PFSK-1 (cell line): ENCODE measurements around the gene LRRC27.

ENCODE experiments used
- POLR2AphosphoS5 ChIP-seq: IDR thresholded peaks from 2 replicates; pipeline ENCODE4 v1.6.1; 2012; ENCODE audit warnings: low read depth, mild to moderate bottlenecking, control low read depth, low read length, moderate library complexity
- SIN3A ChIP-seq: IDR thresholded peaks from 2 replicates; pipeline ENCODE4 v1.6.1; 2012; ENCODE audit warnings: mild to moderate bottlenecking, low read length, moderate library complexity, borderline replicate concordance; ENCODE audit not compliant: insufficient read depth
- TAF1 ChIP-seq: IDR thresholded peaks from 2 replicates; pipeline ENCODE4 v1.6.1; 2012; ENCODE audit warnings: low read length, control low read depth, borderline replicate concordance; ENCODE audit not compliant: insufficient read depth
- TF ChIP-seq, protein P1 (sequence below), 2 experiments: IDR thresholded peaks; 2 replicates each; pipeline versions ENCODE4 v1.6.1 to v1.8.0; 2011 to 2012; ENCODE audit warnings: low read depth in 2 of 2, low read length in 2 of 2, control low read depth in 1 of 2, inconsistent platforms in 1 of 2, mild to moderate bottlenecking in 1 of 2, moderate library complexity in 1 of 2; ENCODE audit not compliant: insufficient read depth in 1 of 2

DNA sequence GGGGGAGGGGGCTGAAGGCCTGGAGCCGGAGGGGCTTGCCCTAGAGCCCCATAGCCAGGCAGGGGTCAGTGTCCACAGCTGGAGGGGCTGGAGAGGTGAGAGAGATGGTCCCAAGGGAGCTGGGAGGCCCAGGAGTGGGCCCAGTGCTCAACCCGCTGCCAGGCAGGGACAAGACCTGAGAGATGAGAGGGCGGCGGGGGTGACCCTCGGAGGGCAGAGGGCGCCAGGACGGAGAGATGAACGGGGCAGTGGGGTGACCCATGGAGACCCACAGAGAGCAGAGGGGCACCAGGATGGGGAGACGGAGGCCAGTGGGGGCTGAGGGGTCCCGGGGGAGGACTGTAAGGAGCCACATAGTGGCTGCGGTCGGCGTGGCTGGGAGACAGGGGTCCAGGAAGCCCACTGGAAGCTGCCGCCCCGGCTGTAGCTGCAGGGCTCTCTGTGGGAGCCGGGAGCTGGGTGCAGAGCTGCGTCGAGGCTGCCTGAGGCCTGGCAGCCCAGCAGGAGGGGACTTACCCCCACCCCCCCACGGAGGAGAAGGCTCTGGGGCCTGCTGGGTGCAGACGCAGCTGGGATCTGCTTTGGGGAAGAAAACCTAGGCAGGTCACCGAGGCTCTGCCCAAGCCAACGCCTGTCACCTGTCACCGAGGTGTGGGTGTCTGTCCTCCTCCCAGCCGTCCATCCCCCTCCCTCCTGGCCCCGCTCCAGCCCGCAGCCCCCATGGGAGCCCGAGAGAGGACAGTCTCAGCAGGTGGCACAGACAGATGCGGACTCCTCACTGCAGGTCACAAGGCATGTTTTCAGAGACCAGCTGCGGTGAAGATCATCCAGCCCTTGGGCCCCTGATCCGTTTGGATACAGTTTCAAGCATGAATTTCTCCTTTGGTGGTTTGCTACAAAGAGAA is 90.1 kb downstream of the LRRC27 start:
- TF ChIP-seq POLR2AphosphoS5: no peak
- TF ChIP-seq TAF1: no peak
- TF ChIP-seq, protein P1, sequence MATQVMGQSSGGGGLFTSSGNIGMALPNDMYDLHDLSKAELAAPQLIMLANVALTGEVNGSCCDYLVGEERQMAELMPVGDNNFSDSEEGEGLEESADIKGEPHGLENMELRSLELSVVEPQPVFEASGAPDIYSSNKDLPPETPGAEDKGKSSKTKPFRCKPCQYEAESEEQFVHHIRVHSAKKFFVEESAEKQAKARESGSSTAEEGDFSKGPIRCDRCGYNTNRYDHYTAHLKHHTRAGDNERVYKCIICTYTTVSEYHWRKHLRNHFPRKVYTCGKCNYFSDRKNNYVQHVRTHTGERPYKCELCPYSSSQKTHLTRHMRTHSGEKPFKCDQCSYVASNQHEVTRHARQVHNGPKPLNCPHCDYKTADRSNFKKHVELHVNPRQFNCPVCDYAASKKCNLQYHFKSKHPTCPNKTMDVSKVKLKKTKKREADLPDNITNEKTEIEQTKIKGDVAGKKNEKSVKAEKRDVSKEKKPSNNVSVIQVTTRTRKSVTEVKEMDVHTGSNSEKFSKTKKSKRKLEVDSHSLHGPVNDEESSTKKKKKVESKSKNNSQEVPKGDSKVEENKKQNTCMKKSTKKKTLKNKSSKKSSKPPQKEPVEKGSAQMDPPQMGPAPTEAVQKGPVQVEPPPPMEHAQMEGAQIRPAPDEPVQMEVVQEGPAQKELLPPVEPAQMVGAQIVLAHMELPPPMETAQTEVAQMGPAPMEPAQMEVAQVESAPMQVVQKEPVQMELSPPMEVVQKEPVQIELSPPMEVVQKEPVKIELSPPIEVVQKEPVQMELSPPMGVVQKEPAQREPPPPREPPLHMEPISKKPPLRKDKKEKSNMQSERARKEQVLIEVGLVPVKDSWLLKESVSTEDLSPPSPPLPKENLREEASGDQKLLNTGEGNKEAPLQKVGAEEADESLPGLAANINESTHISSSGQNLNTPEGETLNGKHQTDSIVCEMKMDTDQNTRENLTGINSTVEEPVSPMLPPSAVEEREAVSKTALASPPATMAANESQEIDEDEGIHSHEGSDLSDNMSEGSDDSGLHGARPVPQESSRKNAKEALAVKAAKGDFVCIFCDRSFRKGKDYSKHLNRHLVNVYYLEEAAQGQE (IDR thresholded peaks at IDR 0.05; ENCODE audit: insufficient read depth in 1 of 2, low read depth in 2 of 2, low read length in 2 of 2): no peak
- TF ChIP-seq SIN3A: no peak
